Naive thymus-derived CD4-positive, alpha-beta T cell (primary cell): ENCODE data around the gene AEBP1. TPM values are rescaled to one million over a fixed set of nuclear protein-coding genes. Genes with fewer than 3 reads are reported as not detected.

Experiments used
- ATAC-seq: fragments of 150-1000 bp; cut with Tn5 transposase; 2 replicates; pipeline ENCODE4 v1.10.0; 2021; ENCODE audit warnings: mild to moderate bottlenecking, moderate library complexity
- CTCF ChIA-PET: fragments of 350-600 bp; sonication (Branson Sonifier 250); formaldehyde crosslinking; loops from one replicate; lab custom pipeline; 2021; ENCODE audit warnings: antibody characterized with exemption; lab: Charles Lee
- POLR2A ChIA-PET: fragments of 350-600 bp; sonication (Branson Sonifier 250); formaldehyde crosslinking; loops from one replicate; lab custom pipeline; 2021; ENCODE audit warnings: antibody characterized with exemption, inconsistent platforms; lab: Charles Lee
- DNase-seq, 9 donors: peaks; one replicate each; pipeline versions ENCODE4 v3.0.0 to v3.0.0-alpha.2; 2020 to 2022; ENCODE audit warnings: mixed read lengths in 1 of 9
- H3K27ac ChIP-seq: one replicate; pipeline ENCODE4 v1.7.0; 2013; ENCODE audit warnings: mild to moderate bottlenecking, low read depth, low read length, moderate library complexity
- H3K27me3 ChIP-seq, 2 donors: one replicate each; pipeline ENCODE4 v1.7.0; 2013; ENCODE audit warnings: low read length in 2 of 2, mild to moderate bottlenecking in 2 of 2, moderate library complexity in 2 of 2; ENCODE audit not compliant: control insufficient read depth in 2 of 2, insufficient read depth in 2 of 2
- H3K36me3 ChIP-seq, 3 experiments: 1 replicate in 2 of 3; 2 replicates in 1 of 3; pipeline ENCODE4 v1.7.0; 2013; ENCODE audit warnings: low read length in 3 of 3, mild to moderate bottlenecking in 3 of 3, moderate library complexity in 1 of 3; ENCODE audit not compliant: insufficient read depth in 3 of 3, control insufficient read depth in 2 of 3
- H3K4me1 ChIP-seq, 2 donors: one replicate each; pipeline ENCODE4 v1.7.0; 2013; ENCODE audit warnings: low read length in 2 of 2, mild to moderate bottlenecking in 2 of 2, moderate library complexity in 1 of 2; ENCODE audit not compliant: control insufficient read depth in 2 of 2, insufficient read depth in 2 of 2
- H3K4me3 ChIP-seq: 2 replicates; pipeline ENCODE4 v1.7.0; 2013; ENCODE audit warnings: mild to moderate bottlenecking, low read length
- H3K9me3 ChIP-seq, 3 experiments: 1 replicate in 2 of 3; 2 replicates in 1 of 3; pipeline ENCODE4 v1.7.0; 2013; ENCODE audit warnings: low read length in 3 of 3; ENCODE audit not compliant: control insufficient read depth in 2 of 3
- H3K27ac Mint-ChIP-seq, 9 donors: one replicate each; pipeline ENCODE4 v1.8.0; 2020 to 2022; ENCODE audit warnings: mixed read lengths in 9 of 9, mild to moderate bottlenecking in 8 of 9, moderate library complexity in 5 of 9, inconsistent platforms in 2 of 9
- H3K27me3 Mint-ChIP-seq, 5 donors: one replicate each; pipeline ENCODE4 v1.8.0; 2021 to 2022; ENCODE audit warnings: mixed read lengths in 5 of 5, mild to moderate bottlenecking in 1 of 5
- H3K36me3 Mint-ChIP-seq, 5 donors: one replicate each; pipeline ENCODE4 v1.8.0; 2020 to 2022; ENCODE audit warnings: mixed read lengths in 5 of 5, mild to moderate bottlenecking in 3 of 5, inconsistent platforms in 1 of 5
- H3K4me1 Mint-ChIP-seq, 7 donors: one replicate each; pipeline ENCODE4 v1.8.0; 2020 to 2022; ENCODE audit warnings: mixed read lengths in 7 of 7, mild to moderate bottlenecking in 3 of 7, inconsistent platforms in 1 of 7
- H3K4me3 Mint-ChIP-seq, 10 donors: one replicate each; pipeline ENCODE4 v1.8.0; 2020 to 2022; ENCODE audit warnings: mild to moderate bottlenecking in 10 of 10, mixed read lengths in 10 of 10, moderate library complexity in 6 of 10, inconsistent platforms in 2 of 10
- H3K9me3 Mint-ChIP-seq, 11 donors: one replicate each; pipeline ENCODE4 v1.8.0; 2020 to 2022; ENCODE audit warnings: mixed read lengths in 11 of 11, mild to moderate bottlenecking in 4 of 11, inconsistent platforms in 1 of 11, moderate library complexity in 1 of 11
- intact Hi-C, 2 donors: fragments of 100-400 bp; cut with micrococcal nuclease; formaldehyde crosslinking; loops; one replicate each; pipeline ENCODE4 v1.15.1; 2023
- polyA plus RNA-seq, 2 donors: library from polyadenylated mRNA; unstranded; fragments of 300-500 nt; fragmentation: Illumina TruSeq; gene quantifications; one replicate each; pipeline ENCODE4 v1.2.3, GENCODE V29; 2021
- total RNA-seq, 6 experiments: library from RNA in 5 of 6; stranded (reverse) in 5 of 6; gene quantifications; 1 replicate in 5 of 6; 2 replicates in 1 of 6; pipeline ENCODE4 v1.2.3 and lab custom pipeline; 2021 to 2026

The AEBP1 gene
- total and polyA plus RNA-seq, 7 experiments from 2014 or later: 3.0 to 33.1 (median 13.5) TPM

- ChIA-PET POLR2A (interaction anchor here (1.0 to 1.4 kb wide), 2 partner anchors 10 to 41 kb away, joined by 3 read pairs; partner anchors contain the start of gene DBNL), CTCF (interaction anchor here (0.6 kb wide), 1 partner anchor 526 kb away, joined by 3 read pairs; no protein-coding TSS in a partner anchor)
- Histone ChIP-seq H3K4me1 (peaks cover 10 to 11% of the 10 kb centered on the region in 2 donors), H3K27ac (no peak overlapping the region), H3K27me3 (no peaks in the 10 kb centered on the region), H3K36me3 (peaks cover 0 to 2% (median 0%) of the 10 kb centered on the region in 3 experiments), H3K4me3 (no peak overlapping the region), H3K9me3 (no peaks in the 10 kb centered on the region)
- Mint-ChIP-seq H3K4me1 (peaks cover 7 to 19% (median 14%) of the 10 kb centered on the region in 7 donors), H3K27ac (no peak overlapping the region), H3K4me3 (no peak overlapping the region), H3K27me3 (peaks cover 0 to 4% (median 0%) of the 10 kb centered on the region in 5 donors), H3K9me3 (peaks cover 0 to 3% (median 0%) of the 10 kb centered on the region in 11 donors), H3K36me3 (peaks cover 0 to 7% (median 5%) of the 10 kb centered on the region in 5 donors)
- DNase-seq (peak in 1 of 9 donors; percentile 21), ATAC-seq (no peak)
- intact Hi-C loops: loop anchor here in 1 of 2 donors (10.0 kb wide), 1 partner anchor 1029 kb away; the partner anchor contains the start of gene TBRG4
Measured at GRCh38 chr7:44085546-44085945, 18.6 kb upstream of the AEBP1 start.

GRCh38 chr7:44086627-44087026 is 17.5 kb upstream of the AEBP1 start:
- intact Hi-C loops: loop anchor here in 1 of 2 donors (10.0 kb wide), 1 partner anchor 1028 kb away; the partner anchor contains the start of gene TBRG4

GRCh38 chr7:44087911-44088838 is 16.0 kb upstream of the AEBP1 start:
- no peaks in the 10 kb centered on the region for H3K36me3 ChIP-seq
- H3K9me3 Mint-ChIP-seq: peaks cover 0 to 3% (median 0%) of the 10 kb centered on the region in 11 donors
- H3K4me3 Mint-ChIP-seq: no peak overlapping the region
- H3K27ac Mint-ChIP-seq: no peak overlapping the region
- DNase-seq: no peak
- H3K4me3 ChIP-seq: no peak overlapping the region
- intact Hi-C loops: loop anchor here in 1 of 2 donors (10.0 kb wide), 1 partner anchor 1027 kb away; the partner anchor contains the start of gene TBRG4
- H3K27ac ChIP-seq: no peak overlapping the region
- peaks cover 0 to 4% (median 0%) of the 10 kb centered on the region in 5 donors for H3K27me3 Mint-ChIP-seq
- H3K27me3 ChIP-seq: no peaks in the 10 kb centered on the region
- ChIA-PET CTCF (no interaction called here), POLR2A (interaction anchor here (0.6 kb wide), 1 partner anchor 13 kb away, joined by 3 read pairs; no protein-coding TSS in a partner anchor)
- peaks cover 0 to 8% (median 3%) of the 10 kb centered on the region in 7 donors for H3K4me1 Mint-ChIP-seq
- H3K36me3 Mint-ChIP-seq: no peaks in the 10 kb centered on the region
- H3K9me3 ChIP-seq: no peaks in the 10 kb centered on the region
- ATAC-seq: no peak
- H3K4me1 ChIP-seq: no peaks in the 10 kb centered on the region

More at GRCh38 chr7:44086627-44087026, 17.5 kb upstream of the AEBP1 start:
- DNase-seq (no peak), ATAC-seq (no peak)
- H3K4me3 ChIP-seq: no peak overlapping the region
- Mint-ChIP-seq H3K36me3 (peaks cover 0 to 1% (median 0%) of the 10 kb centered on the region in 5 donors), H3K4me3 (no peak overlapping the region), H3K4me1 (peaks cover 0 to 8% (median 5%) of the 10 kb centered on the region in 7 donors), H3K27me3 (peaks cover 0 to 4% (median 0%) of the 10 kb centered on the region in 5 donors), H3K9me3 (peaks cover 0 to 3% (median 0%) of the 10 kb centered on the region in 11 donors), H3K27ac (no peak overlapping the region)
- peaks cover 0 to under 1% of the 10 kb centered on the region in 2 donors for H3K4me1 ChIP-seq
- no peaks in the 10 kb centered on the region for H3K9me3 ChIP-seq
- no peaks in the 10 kb centered on the region for H3K27me3 ChIP-seq
- POLR2A ChIA-PET: interaction anchor here (1.4 kb wide), 1 partner anchor 42 kb away, joined by 3 read pairs; the partner anchor contains the start of gene DBNL
- no peak overlapping the region for H3K27ac ChIP-seq
- CTCF ChIA-PET: interaction anchor here (0.5 kb wide), 1 partner anchor 760 kb away, joined by 5 read pairs; no protein-coding TSS in a partner anchor
- no peaks in the 10 kb centered on the region for H3K36me3 ChIP-seq

GRCh38 chr7:44093102-44093641 is 11.0 kb upstream of the AEBP1 start:
- H3K9me3 Mint-ChIP-seq: no peaks in the 10 kb centered on the region
- no peak for DNase-seq
- H3K9me3 ChIP-seq: no peaks in the 10 kb centered on the region
- H3K27me3 ChIP-seq: no peaks in the 10 kb centered on the region
- intact Hi-C loops: no loop called here
- H3K36me3 ChIP-seq: no peaks in the 10 kb centered on the region
- no peak overlapping the region for H3K4me3 Mint-ChIP-seq
- no peak for ATAC-seq
- H3K27me3 Mint-ChIP-seq: no peaks in the 10 kb centered on the region
- no peaks in the 10 kb centered on the region for H3K4me1 ChIP-seq
- peaks cover 0 to 20% (median 0%) of the 10 kb centered on the region in 7 donors for H3K4me1 Mint-ChIP-seq
- peak overlapping the region in 2 of 9 donors; percentile 45 to 49 for H3K27ac Mint-ChIP-seq
- no peak overlapping the region for H3K4me3 ChIP-seq
- CTCF ChIA-PET: no interaction called here
- POLR2A ChIA-PET: no interaction called here
- H3K27ac ChIP-seq: no peak overlapping the region
- no peaks in the 10 kb centered on the region for H3K36me3 Mint-ChIP-seq

GRCh38 chr7:44094365-44094764 is 9.8 kb upstream of the AEBP1 start:
- H3K27ac Mint-ChIP-seq: no peak overlapping the region
- no peaks in the 10 kb centered on the region for H3K27me3 Mint-ChIP-seq
- H3K36me3 Mint-ChIP-seq: no peaks in the 10 kb centered on the region
- peaks cover 0 to 20% (median 0%) of the 10 kb centered on the region in 7 donors for H3K4me1 Mint-ChIP-seq
- H3K9me3 ChIP-seq: no peaks in the 10 kb centered on the region
- H3K27ac ChIP-seq: no peak overlapping the region
- intact Hi-C loops: no loop called here
- DNase-seq (no peak), ATAC-seq (no peak)
- no peak overlapping the region for H3K4me3 ChIP-seq
- no peaks in the 10 kb centered on the region for H3K4me1 ChIP-seq
- POLR2A ChIA-PET: no interaction called here
- H3K36me3 ChIP-seq: no peaks in the 10 kb centered on the region
- H3K27me3 ChIP-seq: no peaks in the 10 kb centered on the region
- no peak overlapping the region for H3K4me3 Mint-ChIP-seq
- CTCF ChIA-PET: no interaction called here
- no peaks in the 10 kb centered on the region for H3K9me3 Mint-ChIP-seq

- Mint-ChIP-seq H3K4me1 (peaks cover 0 to 20% (median 0%) of the 10 kb centered on the region in 7 donors), H3K27me3 (no peaks in the 10 kb centered on the region), H3K27ac (no peak overlapping the region), H3K9me3 (no peaks in the 10 kb centered on the region), H3K4me3 (no peak overlapping the region), H3K36me3 (no peaks in the 10 kb centered on the region)
- ChIA-PET CTCF (no interaction called here), POLR2A (no interaction called here)
- Histone ChIP-seq H3K36me3 (no peaks in the 10 kb centered on the region), H3K4me3 (no peak overlapping the region), H3K9me3 (no peaks in the 10 kb centered on the region), H3K4me1 (no peaks in the 10 kb centered on the region), H3K27me3 (no peaks in the 10 kb centered on the region), H3K27ac (no peak overlapping the region)
- ATAC-seq (no peak), DNase-seq (no peak)
- intact Hi-C loops: no loop called here
Measured at GRCh38 chr7:44094883-44095592, 9.1 kb upstream of the AEBP1 start.
